Anterior cingulate cortex (tissue), 58 donors: ENCODE data around the gene LRRC45.
A peak's percentile ranks its signal among the peaks of the same experiment; 100 is the strongest.

Experiments used
- DNase-seq, 58 donors: peaks; one replicate each; lab custom pipeline; 2025; lab: John Stamatoyannopoulos, UW

LRRC45 gene

GRCh38 chr17:82077617-82078358, 54.7 kb downstream of the LRRC45 start:
- peak in 25 of 58 donors; percentile 21 to 71 (median 42) for DNase-seq

- no peak for DNase-seq
Observed at GRCh38 chr17:82078433-82078832, 55.3 kb downstream of the LRRC45 start.

GRCh38 chr17:82079001-82079677, 56.0 kb downstream of the LRRC45 start:
- DNase-seq: no peak

GRCh38 chr17:82080048-82080788, 57.1 kb downstream of the LRRC45 start:
- no peak for DNase-seq
